Measurements from ENCODE around the gene WRAP53. TPM values are rescaled to one million over a fixed set of nuclear protein-coding genes. Genes with fewer than 3 reads are reported as not detected.
"Not testable (repeated sequence)": the region's sequence is repeated elsewhere in the genome, so short reads cannot be mapped to it uniquely, and the experiment has no call there.

Gene WRAP53
- polyA plus RNA-seq (ENCODE audit: insufficient read length) = 13.1 TPM
- long read RNA-seq, donor 1, full-length matches to known transcripts = 5 of 5 reads
- long read RNA-seq, donor 1, partial matches to known transcripts = 0 of 5 reads
- long read RNA-seq, donor 1, other reads (novel, unspliced or antisense) = 0 of 5 reads
- long read RNA-seq, donor 2, full-length matches to known transcripts = 6 of 6 reads
- long read RNA-seq, donor 2, partial matches to known transcripts = 0 of 6 reads
- long read RNA-seq, donor 2, other reads (novel, unspliced or antisense) = 0 of 6 reads
- long read RNA-seq, donor 3, partial matches to known transcripts = 0 of 1 reads
- long read RNA-seq, donor 3, other reads (novel, unspliced or antisense) = 0 of 1 reads
- long read RNA-seq, donor 4 = 0 reads
- long read RNA-seq, donor 5, full-length matches to known transcripts = 6 of 21 reads
- long read RNA-seq, donor 5, partial matches to known transcripts = 9 of 21 reads
- long read RNA-seq, donor 5, other reads (novel, unspliced or antisense) = 6 of 21 reads
- long read RNA-seq, donor 6, full-length matches to known transcripts = 5 of 5 reads
- long read RNA-seq, donor 6, partial matches to known transcripts = 0 of 5 reads
- long read RNA-seq, donor 6, other reads (novel, unspliced or antisense) = 0 of 5 reads
- long read RNA-seq, donor 7, full-length matches to known transcripts = 4 of 18 reads
- long read RNA-seq, donor 7, partial matches to known transcripts = 6 of 18 reads
- long read RNA-seq, donor 7, other reads (novel, unspliced or antisense) = 8 of 18 reads
- long read RNA-seq, donor 8, full-length matches to known transcripts = 2 of 2 reads
- long read RNA-seq, donor 8, partial matches to known transcripts = 0 of 2 reads
- long read RNA-seq, donor 8, other reads (novel, unspliced or antisense) = 0 of 2 reads

- peak; percentile 99 for DNase-seq
Measured at GRCh38 chr17:7687908-7688807, at the start of gene WRAP53. TSS of gene WRAP53 (plus strand) at chr17:7688477. CDS start at chr17:7688649, 172 bp downstream.

- no peak for DNase-seq
Measured at GRCh38 chr17:7640783-7641182, 47.5 kb upstream of the WRAP53 start.

- not testable (repeated sequence) for DNase-seq
Measured at GRCh38 chr17:7641635-7642034, 46.6 kb upstream of the WRAP53 start.

DNA sequence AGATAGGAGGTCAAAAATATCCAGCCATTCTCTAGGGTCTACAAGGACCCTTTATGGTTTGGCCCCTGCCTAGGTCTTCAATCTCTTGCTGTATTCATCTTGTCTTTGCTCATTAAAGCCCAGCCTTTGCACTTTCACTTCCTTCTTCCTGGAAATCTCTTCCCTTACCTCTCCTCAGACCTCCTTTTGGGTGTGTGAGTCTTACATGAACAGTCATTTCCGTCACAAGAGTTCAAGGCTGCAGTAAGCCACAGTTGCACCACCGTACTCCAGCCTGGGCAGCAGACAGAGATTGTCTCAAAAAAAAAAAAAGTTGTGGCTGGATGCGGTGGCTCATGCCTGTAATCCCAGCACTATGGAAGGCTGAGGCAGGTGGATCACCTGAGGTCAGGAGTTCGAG lies 43.5 kb upstream of the WRAP53 start:
- no peak for DNase-seq

DNA sequence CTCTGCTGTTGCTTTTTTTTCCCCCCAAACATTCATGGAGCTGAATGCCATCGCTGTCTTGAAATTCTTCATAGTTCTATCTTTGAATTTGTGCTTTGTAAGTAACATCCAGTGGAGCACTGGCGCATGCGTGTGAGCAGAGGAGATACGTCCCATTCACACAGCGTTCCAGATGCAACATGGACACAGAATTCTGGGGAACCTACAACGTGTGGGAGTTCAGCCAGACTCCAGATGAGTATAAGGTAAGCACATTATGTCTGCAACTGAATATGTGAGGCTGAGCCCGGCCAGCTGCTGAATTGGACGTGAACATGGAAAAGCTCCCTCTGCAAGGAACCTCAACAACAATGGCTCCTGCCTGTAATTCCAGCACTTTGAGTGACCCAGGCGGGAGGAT lies 41.8 kb upstream of the WRAP53 start:
- DNase-seq = no peak

DNA sequence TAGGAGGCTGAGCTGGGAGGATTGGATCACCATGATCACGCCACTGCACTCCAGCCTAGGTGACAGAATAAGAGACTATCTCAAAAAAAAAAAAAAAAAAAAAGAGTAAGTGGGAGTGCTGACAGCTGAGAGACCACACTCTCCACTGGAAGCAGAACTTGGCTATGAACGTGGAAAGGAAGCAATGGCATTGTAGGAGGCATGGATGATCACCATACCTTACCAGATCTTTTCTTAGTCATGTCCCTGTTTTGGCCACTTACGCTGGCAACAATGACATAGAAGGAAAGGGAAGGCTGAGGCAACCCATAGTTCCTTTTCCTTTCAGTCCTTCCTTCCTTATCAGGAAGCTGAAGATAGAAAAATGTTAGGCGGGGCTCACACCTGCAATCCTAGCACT lies 41.3 kb upstream of the WRAP53 start:
- no peak for DNase-seq

DNA sequence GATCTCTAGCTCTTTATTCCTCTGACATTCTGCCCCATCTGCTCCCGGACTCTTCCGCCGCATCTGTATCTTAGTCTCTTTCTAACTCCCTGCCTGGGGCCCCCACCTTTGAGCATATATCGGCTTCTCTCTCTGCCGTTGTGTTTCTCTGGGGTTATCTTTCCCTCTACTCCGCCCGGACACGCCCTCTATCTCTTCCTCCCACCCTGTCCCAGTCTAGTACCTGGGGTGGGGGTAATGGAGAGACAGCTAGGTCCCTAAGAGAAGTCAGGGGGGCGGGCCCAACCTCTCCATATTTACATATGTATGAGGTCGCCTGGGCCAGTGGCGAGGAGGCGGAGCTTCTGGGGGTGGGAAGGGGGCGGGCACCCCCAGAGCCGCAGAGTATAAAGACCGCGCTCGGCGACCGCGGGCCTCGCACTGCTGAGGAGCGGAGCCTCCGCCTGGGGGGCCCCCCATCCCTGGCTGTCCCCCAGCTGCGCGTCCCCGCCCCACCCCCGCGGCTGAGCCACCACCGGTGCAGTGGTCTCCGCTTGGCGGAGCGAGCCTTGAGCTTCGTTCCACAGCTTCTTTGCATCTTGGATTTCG lies 37.7 kb upstream of the WRAP53 start, which contains the start of gene ATP1B2:
ATP1B2 (plus strand) TSS at position 418 of the 588 bp plus-strand sequence. CDS start 593 bp downstream, outside the sequence.
- peak; percentile 75 for DNase-seq

- DNase-seq = no peak
Measured at GRCh38 chr17:7651097-7651664, 37.1 kb upstream of the WRAP53 start.

DNA sequence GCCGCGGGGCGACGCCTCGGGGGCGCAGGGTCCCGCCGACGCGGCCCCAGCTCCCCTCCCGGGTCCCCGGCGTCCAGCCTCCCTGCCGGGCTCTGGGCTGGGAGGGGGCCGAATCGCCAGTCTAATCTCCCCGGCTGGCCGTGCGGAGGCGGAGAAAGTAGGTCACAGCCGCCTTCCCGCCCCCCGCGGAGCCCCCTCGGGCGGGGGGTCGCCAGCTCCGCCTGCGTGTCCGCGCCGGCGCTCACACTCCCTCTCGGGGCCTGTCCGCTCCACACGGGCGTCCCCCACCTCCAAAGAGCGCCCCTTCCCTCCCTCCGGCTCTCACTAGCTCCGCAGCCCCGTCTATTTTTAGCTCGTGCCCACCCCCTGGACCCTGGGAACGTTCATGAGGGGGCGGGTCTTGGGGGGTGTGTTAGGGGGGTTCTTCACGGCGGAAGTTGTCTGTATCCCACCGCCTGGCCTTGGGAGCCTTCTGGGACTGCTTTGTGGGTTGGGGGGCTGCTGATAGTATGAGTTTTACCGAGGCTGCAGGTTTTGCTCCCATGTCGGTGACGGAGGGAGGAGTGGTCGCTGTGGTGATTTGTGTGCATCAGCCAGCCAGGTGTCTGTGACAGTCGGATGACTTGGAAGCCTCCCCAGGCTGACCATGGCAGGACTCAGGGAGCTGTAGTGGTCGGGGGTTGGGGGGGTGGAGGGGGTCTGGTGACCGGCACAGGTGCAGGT lies 36.5 kb upstream of the WRAP53 start:
- DNase-seq = peak; percentile 80

GRCh38 chr17:7652388-7653356 lies 35.6 kb upstream of the WRAP53 start:
- DNase-seq = no peak

- no peak for DNase-seq
Measured at GRCh38 chr17:7654832-7655540, 33.3 kb upstream of the WRAP53 start.

- no peak for DNase-seq
Measured at GRCh38 chr17:7655541-7655840, 32.8 kb upstream of the WRAP53 start.

DNA sequence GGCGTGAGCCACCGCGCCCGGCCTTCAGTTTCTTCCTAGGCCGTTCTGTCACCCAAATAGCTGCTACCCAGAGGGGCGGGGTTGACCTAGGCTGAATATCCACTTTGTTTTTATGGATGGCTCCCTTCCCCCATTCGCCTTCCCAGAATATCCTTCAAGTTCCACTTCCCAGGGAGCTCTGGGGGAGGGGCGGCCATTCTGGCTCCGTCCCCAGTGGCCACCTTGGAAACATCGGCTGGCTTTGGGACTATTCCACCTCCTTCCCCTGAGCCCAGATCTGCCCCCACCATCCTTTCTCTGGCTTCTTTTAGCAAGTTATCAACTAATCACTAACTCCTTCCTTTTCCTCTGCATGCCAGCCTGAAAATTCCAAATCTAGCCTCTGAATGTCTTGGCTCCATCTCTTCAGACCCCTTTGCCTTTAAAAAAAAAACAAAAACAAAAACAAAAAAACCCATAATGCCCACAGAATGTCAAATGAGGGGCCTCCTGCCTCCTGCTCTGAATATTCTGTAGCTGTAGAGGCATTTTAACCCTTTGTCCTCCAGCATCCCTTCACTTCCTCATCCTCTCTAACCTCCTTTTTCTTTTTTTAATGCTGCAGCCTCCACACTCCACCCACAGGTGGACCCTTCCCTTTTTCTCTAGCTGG lies 31.2 kb upstream of the WRAP53 start:
- DNase-seq = peak; percentile 72

DNA sequence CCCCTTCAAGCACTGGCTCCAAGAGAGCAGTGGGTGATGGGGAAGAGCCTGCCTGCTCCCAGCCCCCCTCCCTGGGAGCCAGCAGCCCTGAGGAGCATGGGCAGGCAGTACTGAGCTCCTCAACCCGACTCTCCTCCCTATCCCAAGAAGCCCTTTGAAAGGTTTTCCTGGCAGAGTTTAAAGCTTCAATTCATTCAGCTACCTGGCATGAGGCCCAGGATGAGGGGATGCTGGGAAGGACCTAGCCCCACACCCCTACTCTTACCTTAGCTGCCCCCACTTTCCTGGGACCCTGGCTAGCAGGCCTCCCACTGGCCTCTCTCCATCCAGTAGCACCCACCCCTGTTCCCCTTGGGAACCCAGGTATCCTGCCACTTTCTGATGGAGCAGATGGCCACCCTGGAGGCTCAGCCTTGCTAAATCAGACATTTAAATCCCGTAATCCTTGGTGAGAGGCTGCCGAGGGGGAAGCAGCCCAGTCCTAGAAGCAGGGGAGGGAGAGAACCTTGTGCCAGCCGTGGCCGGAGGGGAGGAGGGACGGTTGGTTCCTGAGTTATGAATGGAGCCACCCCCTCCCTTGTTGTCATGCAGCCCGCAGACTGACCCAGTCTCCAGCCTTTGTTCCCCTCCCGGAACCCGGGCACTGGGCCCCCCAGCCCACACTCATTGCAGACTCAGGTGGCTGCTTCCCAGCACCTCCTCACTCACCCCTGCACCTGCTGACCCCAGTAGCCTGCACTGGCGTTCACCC lies 20.4 kb upstream of the WRAP53 start:
- DNase-seq = no peak

DNA sequence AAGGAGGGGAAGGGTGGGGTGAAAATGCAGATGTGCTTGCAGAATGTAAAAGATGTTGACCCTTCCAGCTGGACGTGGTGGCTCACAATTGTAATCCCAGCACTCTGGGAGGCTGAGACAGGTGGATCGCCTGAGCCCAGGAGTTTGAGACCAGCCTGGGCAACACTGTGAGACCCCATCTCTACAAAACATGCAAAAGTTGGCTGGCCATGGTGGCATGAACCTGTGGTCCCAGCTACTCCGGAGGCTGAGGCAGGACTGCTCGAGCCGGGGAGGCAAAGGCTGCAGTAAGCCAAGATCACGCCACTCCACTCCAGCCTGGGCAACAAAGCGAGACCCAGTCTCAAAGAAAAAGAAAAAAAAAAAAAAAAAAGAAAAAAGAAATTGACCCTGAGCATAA lies 19.8 kb upstream of the WRAP53 start:
- DNase-seq = no peak

- DNase-seq = no peak
Measured at GRCh38 chr17:7673239-7673638, 15.0 kb upstream of the WRAP53 start.

DNA sequence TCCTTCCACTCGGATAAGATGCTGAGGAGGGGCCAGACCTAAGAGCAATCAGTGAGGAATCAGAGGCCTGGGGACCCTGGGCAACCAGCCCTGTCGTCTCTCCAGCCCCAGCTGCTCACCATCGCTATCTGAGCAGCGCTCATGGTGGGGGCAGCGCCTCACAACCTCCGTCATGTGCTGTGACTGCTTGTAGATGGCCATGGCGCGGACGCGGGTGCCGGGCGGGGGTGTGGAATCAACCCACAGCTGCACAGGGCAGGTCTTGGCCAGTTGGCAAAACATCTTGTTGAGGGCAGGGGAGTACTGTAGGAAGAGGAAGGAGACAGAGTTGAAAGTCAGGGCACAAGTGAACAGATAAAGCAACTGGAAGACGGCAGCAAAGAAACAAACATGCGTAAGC lies 13.3 kb upstream of the WRAP53 start:
- DNase-seq = no peak

All from left kidney (tissue), 8 donors.